HepG2 (cell line): Measurements from ENCODE around the gene HRC. TPM values are rescaled to one million over a fixed set of nuclear protein-coding genes. Genes with fewer than 3 reads are reported as not detected.

Experiments
- ATM ChIP-seq: fragments of 450-650 bp; IDR thresholded peaks from 2 replicates; pipeline ENCODE4 v1.7.1; 2017; ENCODE audit warnings: mild to moderate bottlenecking, borderline replicate concordance
- HOXA5 ChIP-seq: sonication (generic); formaldehyde crosslinking; IDR thresholded peaks from 2 replicates; pipeline ENCODE4 v1.4.0; 2020; ENCODE audit warnings: missing genetic modification reagents
- JDP2 ChIP-seq: sonication (generic); formaldehyde crosslinking; IDR thresholded peaks from 2 replicates; pipeline ENCODE4 v1.8.1; 2022; ENCODE audit warnings: missing genetic modification reagents, borderline replicate concordance
- NR2F1 ChIP-seq, 2 experiments: fragments of 450-650 bp in 1 of 2; formaldehyde crosslinking in 1 of 2; IDR thresholded peaks; 2 replicates each; pipeline versions ENCODE4 v1.5.0 to v1.6.1; 2016 to 2020; ENCODE audit warnings: mild to moderate bottlenecking in 1 of 2, missing compliant biosample characterization in 1 of 2, missing genetic modification reagents in 1 of 2, moderate library complexity in 1 of 2
- SIN3A ChIP-seq: IDR thresholded peaks from 2 replicates; pipeline ENCODE4 v1.6.1; 2011; ENCODE audit warnings: low read depth, mild to moderate bottlenecking, control low read depth, low read length, borderline replicate concordance
- TARDBP ChIP-seq: sonication (generic); formaldehyde crosslinking; IDR thresholded peaks from 2 replicates; pipeline ENCODE4 v1.8.0; 2022; ENCODE audit warnings: mild to moderate bottlenecking, missing genetic modification reagents
- ZFP82 ChIP-seq: sonication (generic); formaldehyde crosslinking; IDR thresholded peaks from 2 replicates; pipeline ENCODE4 v1.5.1; 2020; ENCODE audit warnings: mild to moderate bottlenecking, missing genetic modification reagents, borderline replicate concordance
- ZNF552 ChIP-seq: sonication (generic); formaldehyde crosslinking; IDR thresholded peaks from 2 replicates; pipeline ENCODE4 v1.9.0; 2022; ENCODE audit warnings: missing genetic modification reagents, mild to moderate bottlenecking, borderline replicate concordance
- ZNF883 ChIP-seq: sonication (generic); formaldehyde crosslinking; IDR thresholded peaks from 2 replicates; pipeline ENCODE4 v1.5.1; 2020; ENCODE audit warnings: mild to moderate bottlenecking, missing genetic modification reagents; ENCODE audit errors: not compliant biosample characterization
- ZSCAN12 ChIP-seq: sonication (generic); formaldehyde crosslinking; IDR thresholded peaks from 2 replicates; pipeline ENCODE4 v1.9.0; 2021; ENCODE audit warnings: mild to moderate bottlenecking, missing genetic modification reagents
- polyA plus RNA-seq, 8 experiments: library from polyadenylated mRNA; depleted of rRNA in 3 of 8; stranded (reverse) in 7 of 8; unstranded in 1 of 8; fragments of >200 nt; fragmentation: Illumina TruSeq in 4 of 8; extraction: Trizol in 4 of 8; gene quantifications; 2 replicates each; pipeline versions ENCODE4 v1.2.1 to v1.2.3, GENCODE V29; 2011 to 2016; ENCODE audit warnings: low read depth in 4 of 8, missing spikeins in 1 of 8, mixed read lengths in 1 of 8; ENCODE audit not compliant: insufficient read depth in 1 of 8
- total RNA-seq, 5 experiments: library from RNA; depleted of rRNA; stranded (reverse); fragments of >200 nt; fragmentation: Illumina TruSeq; extraction: Trizol; gene quantifications; 2 replicates each; pipeline ENCODE4 v1.2.3, GENCODE V29; 2016; ENCODE audit warnings: low read depth in 1 of 5
- TF ChIP-seq, protein P1 (sequence below): sonication (generic); formaldehyde crosslinking; IDR thresholded peaks from 2 replicates; pipeline ENCODE4 v1.5.0; 2020; ENCODE audit warnings: mild to moderate bottlenecking, missing genetic modification reagents
- TF ChIP-seq, protein P2 (sequence below): IDR thresholded peaks from 2 replicates; pipeline ENCODE4 v1.6.1; 2018; ENCODE audit warnings: missing genetic modification reagents, mild to moderate bottlenecking, missing compliant biosample characterization
- TF ChIP-seq, protein P3 (sequence below): sonication (generic); formaldehyde crosslinking; IDR thresholded peaks from 2 replicates; pipeline ENCODE4 v1.4.0; 2020; ENCODE audit warnings: missing genetic modification reagents
- TF ChIP-seq, protein P4 (sequence below): sonication (generic); formaldehyde crosslinking; IDR thresholded peaks from 2 replicates; pipeline ENCODE4 v1.5.1; 2020; ENCODE audit warnings: mild to moderate bottlenecking, missing genetic modification reagents

The HRC gene
- total and polyA plus RNA-seq, 2 of the 13 experiments (the other 11 are each of a cell fraction or from before 2014, with no cell fraction given), result 3.6 to 15.4 TPM

DNA sequence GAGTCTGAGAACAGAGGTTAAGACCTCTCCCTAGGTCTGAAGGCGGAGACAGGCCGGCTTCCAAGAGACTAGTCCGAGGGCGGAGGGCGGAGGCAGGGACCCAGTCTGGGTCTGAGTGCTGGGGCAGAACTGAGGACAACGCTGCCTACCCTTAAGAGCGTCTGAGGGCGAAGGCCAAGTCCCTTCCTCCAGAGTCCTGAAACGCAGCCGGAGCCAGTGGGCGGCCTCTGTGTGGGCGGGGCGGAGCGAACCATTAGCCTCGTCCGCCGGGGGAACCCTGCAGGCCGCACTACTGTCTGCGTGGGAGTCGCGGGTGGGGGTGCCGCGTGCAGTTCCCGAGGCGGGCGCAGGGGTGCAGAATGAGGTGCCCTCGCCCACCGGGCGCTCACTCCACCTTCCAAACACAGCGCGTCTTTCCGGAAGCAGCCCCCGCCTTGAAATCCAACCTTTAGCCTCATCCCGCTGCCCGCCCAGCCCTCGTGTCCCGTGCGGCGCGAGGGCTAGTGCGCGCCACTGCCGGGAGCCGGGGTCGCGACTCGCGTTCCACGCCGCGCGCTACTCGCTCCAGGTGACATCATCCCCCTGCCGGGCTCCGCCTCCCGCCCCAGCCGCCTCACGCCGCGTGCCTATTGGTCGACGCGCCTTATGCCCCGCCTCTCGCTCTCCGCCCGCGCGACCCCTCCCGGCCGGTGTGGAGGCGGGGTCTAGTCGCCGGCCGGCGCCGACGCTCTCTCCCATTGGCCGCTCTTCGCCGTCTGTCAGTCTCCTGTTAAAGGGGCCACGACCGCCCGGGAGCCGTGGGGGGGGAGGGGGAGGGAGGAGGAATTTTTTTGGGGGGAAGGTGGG lies 36.4 kb downstream of the HRC start, which contains the start of gene C19orf73 (continued):
- TF ChIP-seq ZSCAN12 (CRISPR knock-in tag) (no peak), HOXA5 (CRISPR knock-in tag) (peak; percentile 86; the same call in 1 of the 2 replicates), ZNF552 (CRISPR knock-in tag) (peak; percentile 78; the same call in 1 of the 2 replicates), ZNF883 (peak; percentile 59), JDP2 (CRISPR knock-in tag) (no peak), NR2F1 (CRISPR knock-in tag; IDR thresholded peaks at IDR 0.05) (0 out of 4 replicates have a peak, but pooled peaks of 1 of the 2 experiments have one; percentile 53), ATM (no peak), SIN3A (0 out of 2 replicates have a peak, but pooled peaks have one; percentile 21), ZFP82 (CRISPR knock-in tag) (peak; percentile 81; the same call in 1 of the 2 replicates), TARDBP (CRISPR knock-in tag) (peak; percentile 65; the same call in 1 of the 2 replicates)
- TF ChIP-seq, protein P1, sequence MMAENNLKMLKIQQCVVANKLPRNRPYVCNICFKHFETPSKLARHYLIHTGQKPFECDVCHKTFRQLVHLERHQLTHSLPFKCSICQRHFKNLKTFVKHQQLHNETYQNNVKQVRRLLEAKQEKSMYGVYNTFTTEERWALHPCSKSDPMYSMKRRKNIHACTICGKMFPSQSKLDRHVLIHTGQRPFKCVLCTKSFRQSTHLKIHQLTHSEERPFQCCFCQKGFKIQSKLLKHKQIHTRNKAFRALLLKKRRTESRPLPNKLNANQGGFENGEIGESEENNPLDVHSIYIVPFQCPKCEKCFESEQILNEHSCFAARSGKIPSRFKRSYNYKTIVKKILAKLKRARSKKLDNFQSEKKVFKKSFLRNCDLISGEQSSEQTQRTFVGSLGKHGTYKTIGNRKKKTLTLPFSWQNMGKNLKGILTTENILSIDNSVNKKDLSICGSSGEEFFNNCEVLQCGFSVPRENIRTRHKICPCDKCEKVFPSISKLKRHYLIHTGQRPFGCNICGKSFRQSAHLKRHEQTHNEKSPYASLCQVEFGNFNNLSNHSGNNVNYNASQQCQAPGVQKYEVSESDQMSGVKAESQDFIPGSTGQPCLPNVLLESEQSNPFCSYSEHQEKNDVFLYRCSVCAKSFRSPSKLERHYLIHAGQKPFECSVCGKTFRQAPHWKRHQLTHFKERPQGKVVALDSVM (CRISPR knock-in tag), result 0 out of 2 replicates have a peak, but pooled peaks have one; percentile 41
- TF ChIP-seq, protein P2, sequence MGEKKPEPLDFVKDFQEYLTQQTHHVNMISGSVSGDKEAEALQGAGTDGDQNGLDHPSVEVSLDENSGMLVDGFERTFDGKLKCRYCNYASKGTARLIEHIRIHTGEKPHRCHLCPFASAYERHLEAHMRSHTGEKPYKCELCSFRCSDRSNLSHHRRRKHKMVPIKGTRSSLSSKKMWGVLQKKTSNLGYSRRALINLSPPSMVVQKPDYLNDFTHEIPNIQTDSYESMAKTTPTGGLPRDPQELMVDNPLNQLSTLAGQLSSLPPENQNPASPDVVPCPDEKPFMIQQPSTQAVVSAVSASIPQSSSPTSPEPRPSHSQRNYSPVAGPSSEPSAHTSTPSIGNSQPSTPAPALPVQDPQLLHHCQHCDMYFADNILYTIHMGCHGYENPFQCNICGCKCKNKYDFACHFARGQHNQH, result peak; percentile 65; the same call in 1 of the 2 replicates
- TF ChIP-seq, protein P3, sequence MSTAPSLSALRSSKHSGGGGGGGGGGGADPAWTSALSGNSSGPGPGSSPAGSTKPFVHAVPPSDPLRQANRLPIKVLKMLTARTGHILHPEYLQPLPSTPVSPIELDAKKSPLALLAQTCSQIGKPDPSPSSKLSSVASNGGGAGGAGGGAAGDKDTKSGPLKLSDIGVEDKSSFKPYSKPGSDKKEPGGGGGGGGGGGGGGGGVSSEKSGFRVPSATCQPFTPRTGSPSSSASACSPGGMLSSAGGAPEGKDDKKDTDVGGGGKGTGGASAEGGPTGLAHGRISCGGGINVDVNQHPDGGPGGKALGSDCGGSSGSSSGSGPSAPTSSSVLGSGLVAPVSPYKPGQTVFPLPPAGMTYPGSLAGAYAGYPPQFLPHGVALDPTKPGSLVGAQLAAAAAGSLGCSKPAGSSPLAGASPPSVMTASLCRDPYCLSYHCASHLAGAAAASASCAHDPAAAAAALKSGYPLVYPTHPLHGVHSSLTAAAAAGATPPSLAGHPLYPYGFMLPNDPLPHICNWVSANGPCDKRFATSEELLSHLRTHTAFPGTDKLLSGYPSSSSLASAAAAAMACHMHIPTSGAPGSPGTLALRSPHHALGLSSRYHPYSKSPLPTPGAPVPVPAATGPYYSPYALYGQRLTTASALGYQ, result peak; percentile 64; the same call in 1 of the 2 replicates
- TF ChIP-seq, protein P4, sequence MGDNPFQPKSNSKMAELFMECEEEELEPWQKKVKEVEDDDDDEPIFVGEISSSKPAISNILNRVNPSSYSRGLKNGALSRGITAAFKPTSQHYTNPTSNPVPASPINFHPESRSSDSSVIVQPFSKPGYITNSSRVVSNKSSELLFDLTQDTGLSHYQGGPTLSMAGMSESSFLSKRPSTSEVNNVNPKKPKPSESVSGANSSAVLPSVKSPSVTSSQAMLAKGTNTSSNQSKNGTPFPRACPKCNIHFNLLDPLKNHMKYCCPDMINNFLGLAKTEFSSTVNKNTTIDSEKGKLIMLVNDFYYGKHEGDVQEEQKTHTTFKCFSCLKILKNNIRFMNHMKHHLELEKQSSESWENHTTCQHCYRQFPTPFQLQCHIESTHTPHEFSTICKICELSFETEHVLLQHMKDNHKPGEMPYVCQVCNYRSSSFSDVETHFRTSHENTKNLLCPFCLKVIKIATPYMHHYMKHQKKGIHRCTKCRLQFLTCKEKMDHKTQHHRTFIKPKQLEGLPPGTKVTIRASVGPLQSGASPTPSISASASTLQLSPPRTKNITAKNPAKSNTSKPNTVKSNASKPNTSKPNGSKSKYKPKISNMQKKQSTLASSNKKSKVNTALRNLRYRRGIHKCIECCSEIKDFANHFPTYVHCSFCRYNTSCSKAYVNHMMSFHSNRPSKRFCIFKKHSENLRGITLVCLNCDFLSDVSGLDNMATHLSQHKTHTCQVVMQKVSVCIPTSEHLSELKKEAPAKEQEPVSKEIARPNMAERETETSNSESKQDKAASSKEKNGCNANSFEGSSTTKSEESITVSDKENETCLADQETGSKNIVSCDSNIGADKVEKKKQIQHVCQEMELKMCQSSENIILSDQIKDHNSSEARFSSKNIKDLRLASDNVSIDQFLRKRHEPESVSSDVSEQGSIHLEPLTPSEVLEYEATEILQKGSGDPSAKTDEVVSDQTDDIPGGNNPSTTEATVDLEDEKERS (CRISPR knock-in tag), result peak; percentile 65; the same call in 1 of the 2 replicates
